GM12878 (cell line): ENCODE results near the gene IFNLR1. TPM values are rescaled to one million over a fixed set of nuclear protein-coding genes. Genes with fewer than 3 reads are reported as not detected.

Experiments used
- ATAC-seq: fragments of 200-7000 bp; cut with Tn5 transposase; 3 replicates; pipeline ENCODE4 v1.9.1; 2020; ENCODE audit warnings: mild to moderate bottlenecking, moderate library complexity
- BruUV-seq: library from RNA; stranded (reverse); fragments of 400-500 nt; replicated peaks from 2 replicates; lab custom pipeline; 2021; lab: Mats Ljungman, UMichigan
- CTCF ChIA-PET: fragments of 300-600 bp; sonication (Branson Sonifier 250); formaldehyde crosslinking; extraction: SDS; loops from one replicate; lab custom pipeline; 2021; ENCODE audit warnings: inconsistent platforms; lab: Yijun Ruan, JAX
- POLR2A ChIA-PET: fragments of 350-600 bp; formaldehyde crosslinking; extraction: SDS; loops from one replicate; lab custom pipeline; 2021; ENCODE audit warnings: inconsistent platforms; lab: Charles Lee
- RAD21 ChIA-PET: fragments of 300-600 bp; sonication (Branson Sonifier 250); formaldehyde crosslinking; loops from one replicate; lab custom pipeline; 2023; ENCODE audit warnings: antibody characterized with exemption; ENCODE audit not compliant: unreplicated experiment; lab: Charles Lee
- SMC1A ChIA-PET: fragments of 300-600 bp; sonication (Branson Sonifier 250); formaldehyde crosslinking; loops from one replicate; lab custom pipeline; 2023; ENCODE audit not compliant: unreplicated experiment, uncharacterized antibody; lab: Charles Lee
- DNase-seq: peaks from one replicate; pipeline ENCODE4 v3.0.0-alpha.2; 2011; ENCODE audit warnings: low read depth, low spot score
- FAIRE-seq: peaks from 3 replicates; lab custom pipeline; 2011; peaks lifted over from hg19 to GRCh38; lab: Jason Lieb, UNC
- H2AFZ ChIP-seq: 2 replicates; pipeline ENCODE4 v1.6.0; 2011; ENCODE audit warnings: low read depth, low read length, control low read depth; ENCODE audit not compliant: control insufficient read depth
- H3K27ac ChIP-seq: 2 replicates; pipeline ENCODE4 v1.5.1; 2011; ENCODE audit warnings: control low read depth; ENCODE audit not compliant: control insufficient read depth, insufficient read depth
- H3K27me3 ChIP-seq, 2 experiments: replicated peaks in 1 of 2; 2 replicates each; pipeline versions ENCODE4 v1.6.0 to v1.6.1; 2011; ENCODE audit warnings: low read length in 1 of 2; ENCODE audit not compliant: control insufficient read depth in 2 of 2, insufficient read depth in 2 of 2
- H3K36me3 ChIP-seq, 2 experiments: 2 replicates each; pipeline ENCODE4 v1.5.1; 2011; ENCODE audit warnings: low read length in 1 of 2; ENCODE audit not compliant: control insufficient read depth in 2 of 2, insufficient read depth in 2 of 2
- H3K4me1 ChIP-seq: 2 replicates; pipeline ENCODE4 v1.6.1; 2011; ENCODE audit warnings: mild to moderate bottlenecking, low read length, moderate library complexity, mixed read lengths; ENCODE audit not compliant: control insufficient read depth, insufficient read depth
- H3K4me2 ChIP-seq: 2 replicates; pipeline ENCODE4 v1.6.0; 2011; ENCODE audit warnings: control low read depth; ENCODE audit not compliant: control insufficient read depth, insufficient read depth
- H3K4me3 ChIP-seq: fragments of 200-600 bp; sonication (generic); 2 replicates; pipeline ENCODE4 v1.5.1; 2016
- H3K79me2 ChIP-seq: 2 replicates; pipeline ENCODE4 v1.6.0; 2011; ENCODE audit warnings: low read length; ENCODE audit not compliant: control insufficient read depth, insufficient read depth
- H3K9ac ChIP-seq: 2 replicates; pipeline ENCODE4 v1.8.0; 2011; ENCODE audit warnings: low read length, control low read depth, mixed read lengths; ENCODE audit not compliant: control insufficient read depth, insufficient read depth
- H3K9me3 ChIP-seq: replicated peaks from 3 replicates; pipeline ENCODE4 v1.5.1; 2011; ENCODE audit warnings: mild to moderate bottlenecking, low read length; ENCODE audit not compliant: control insufficient read depth, insufficient read depth
- H4K20me1 ChIP-seq: 2 replicates; pipeline ENCODE4 v1.6.0; 2011; ENCODE audit not compliant: control insufficient read depth, insufficient read depth
- ELK1 ChIP-seq: IDR thresholded peaks from 2 replicates; pipeline ENCODE4 v1.6.1; 2012; ENCODE audit warnings: low read depth, low read length, improper control_type of control experiment
- ETV6 ChIP-seq, 2 experiments: fragments of 450-650 bp in 1 of 2; IDR thresholded peaks in 1 of 2; conservative IDR thresholded peaks in 1 of 2; 2 replicates each; pipeline ENCODE4 v1.6.1; 2014; ENCODE audit warnings: antibody characterized with exemption in 1 of 2, borderline replicate concordance in 1 of 2, low read depth in 1 of 2, mild to moderate bottlenecking in 1 of 2, moderate library complexity in 1 of 2
- SMAD1 ChIP-seq: fragments of 450-650 bp; IDR thresholded peaks from 2 replicates; pipeline ENCODE4 v1.6.1; 2018; ENCODE audit warnings: mild to moderate bottlenecking, low read depth; ENCODE audit not compliant: partially characterized antibody
- ZNF384 ChIP-seq: IDR thresholded peaks from 2 replicates; pipeline ENCODE4 v1.6.1; 2012; ENCODE audit warnings: low read depth, mild to moderate bottlenecking, low read length, improper control_type of control experiment, borderline replicate concordance
- WGBS: methylation state at CpG from one replicate; pipeline ENCODE4 v1.1.6; 2016; ENCODE audit warnings: low lambda C conversion rate; ENCODE audit not compliant: insufficient replicate concordance, insufficient coverage; ENCODE audit errors: missing lambda C conversion rate; 5-methylcytosine and 5-hydroxymethylcytosine counted together
- in situ Hi-C: fragments of 300-500 bp; cut with MboI; formaldehyde crosslinking; loops from 9 replicates; pipeline ENCODE4 v1.14.3; 2018; ENCODE audit warnings: mixed read lengths
- intact Hi-C: fragments of 100-400 bp; cut with micrococcal nuclease; formaldehyde crosslinking; loops from one replicate; pipeline ENCODE4 v1.14.2; 2022; ENCODE audit not compliant: unreplicated experiment
- polyA plus RNA-seq, 11 experiments: library from polyadenylated mRNA; depleted of rRNA in 4 of 11; unstranded in 6 of 11; stranded (reverse) in 5 of 11; fragments of >200 nt; fragmentation: Nextera tagmentation in 4 of 11; fragmentation: Illumina TruSeq in 1 of 11; extraction: Ambion mirVana in 4 of 11; extraction: Trizol in 1 of 11; gene quantifications; 1 replicate in 1 of 11; 2 replicates in 10 of 11; pipeline versions ENCODE4 v1.2.1 to v1.2.3, GENCODE V29; 2011 to 2016; ENCODE audit warnings: inconsistent platforms in 2 of 11, missing spikeins in 2 of 11, low read depth in 1 of 11
- total RNA-seq, 4 experiments: library from RNA; depleted of rRNA in 3 of 4; stranded (reverse); fragments of >200 nt in 3 of 4; fragmentation: Illumina TruSeq in 1 of 4; extraction: Trizol in 1 of 4; gene quantifications; 2 replicates each; pipeline versions ENCODE4 v1.2.1 to v1.2.3, GENCODE V29; 2013 to 2021

Gene IFNLR1
- total and polyA plus RNA-seq, 10 of the 15 experiments (the other 5 are each of a cell fraction or from before 2014, with no cell fraction given), result 0.31 to 5.6 (median 3.9) TPM

DNA sequence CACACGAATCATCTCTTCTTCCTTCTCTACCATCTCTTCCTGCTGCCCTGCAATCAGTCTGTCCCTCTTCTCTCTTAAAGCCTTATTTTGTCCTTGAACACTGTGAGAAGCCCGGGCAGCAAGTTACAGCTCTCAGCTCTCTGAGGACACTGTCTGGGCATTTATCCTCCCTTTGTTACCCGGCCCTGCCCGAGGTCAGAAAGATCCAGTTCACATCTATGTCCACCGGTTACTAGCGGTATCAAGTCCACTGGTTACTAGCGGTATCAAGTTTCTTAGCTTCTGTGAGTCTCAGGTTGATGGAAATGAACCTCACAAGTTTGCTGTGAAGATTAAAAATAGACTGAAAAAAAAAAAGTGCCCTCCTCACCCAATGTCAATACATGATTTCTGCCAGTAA lies 18.8 kb downstream of the IFNLR1 start (continued):
- TF ChIP-seq ZNF384 (no peak), ELK1 (no peak)

DNA sequence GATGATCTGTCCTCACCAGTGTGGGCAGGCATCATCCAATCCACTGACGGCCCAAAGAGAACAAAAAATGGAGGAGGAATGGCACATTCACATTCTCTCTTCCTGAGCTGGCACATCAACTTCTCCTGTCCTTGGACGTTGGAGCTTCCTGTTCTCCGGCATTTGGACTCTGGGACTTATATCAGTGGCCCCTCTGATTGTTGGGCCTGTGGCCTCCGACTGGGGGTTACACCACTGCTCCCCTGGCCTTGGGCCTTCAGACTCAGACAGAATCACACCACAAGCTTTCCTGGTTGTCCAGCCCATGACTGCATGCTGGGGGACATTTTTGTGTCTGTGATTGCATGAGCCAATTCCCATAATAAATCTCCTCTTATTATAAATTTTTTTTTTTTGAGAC lies 20.1 kb downstream of the IFNLR1 start:
- ChIA-PET POLR2A (no interaction called here), SMC1A (interaction anchor here (1.2 kb wide), 1 partner anchor 194 kb away, joined by 3 read pairs; no protein-coding TSS in a partner anchor), CTCF (interaction anchor here (1.0 kb wide), 1 partner anchor 32 kb away, joined by 4 read pairs; no protein-coding TSS in a partner anchor), RAD21 (no interaction called here)
- FAIRE-seq (no peak), DNase-seq (no peak)
- no peaks in the 10 kb centered on the region for H3K27me3 ChIP-seq
- H3K9ac ChIP-seq, result no peak overlapping the region
- no peaks in the 10 kb centered on the region for H3K79me2 ChIP-seq
- no peaks in the 10 kb centered on the region for H3K9me3 ChIP-seq
- no peak overlapping the region for H3K4me2 ChIP-seq
- peaks cover 0 to 7% of the 10 kb centered on the region in 2 experiments; a peak in 1 of 4 replicates for H3K36me3 ChIP-seq
- in situ Hi-C loops, result no loop called here
- no peak overlapping the region for H3K27ac ChIP-seq
- H4K20me1 ChIP-seq, result no peaks in the 10 kb centered on the region
- no peaks in the 10 kb centered on the region for H3K4me1 ChIP-seq
- TF ChIP-seq SMAD1 (no peak), ETV6 (conservative IDR thresholded peaks at IDR 0.05 in 1 of 2, IDR thresholded peaks at IDR 0.05 in 1 of 2; ENCODE audit: borderline replicate concordance in 1 of 2, low read depth in 1 of 2) (no peak)
- TF ChIP-seq, all 136 proteins: peak for 0
- Histone ChIP-seq H3K4me3 (no peak overlapping the region), H2AFZ (no peak overlapping the region)
- BruUV-seq, result no TSS peak
- intact Hi-C loops, result no loop called here
- 55% methylated on average over 4 of the region's 4 CpGs for WGBS
- ATAC-seq, result no peak
